Vagina (tissue), 2 donors: ENCODE data around the gene TVP23A.

Source experiments
- POLR2A ChIP-seq, 2 donors: fragments of 450-650 bp; IDR thresholded peaks; one replicate each; pipeline ENCODE4 v1.6.1; 2017; ENCODE audit warnings: antibody characterized with exemption in 2 of 2, mild to moderate bottlenecking in 2 of 2, moderate library complexity in 2 of 2
- POLR2AphosphoS5 ChIP-seq, 2 donors: sonication (generic); formaldehyde crosslinking; IDR thresholded peaks; one replicate each; pipeline ENCODE4 v1.9.0; 2017; ENCODE audit warnings: antibody characterized with exemption in 2 of 2, mild to moderate bottlenecking in 2 of 2, low read depth in 1 of 2; ENCODE audit not compliant: insufficient read depth in 1 of 2
- TF ChIP-seq, protein P1 (sequence below), 3 experiments: fragments of 450-650 bp in 2 of 3; fragments of 200-600 bp in 1 of 3; sonication (generic) in 1 of 3; IDR thresholded peaks; one replicate each; pipeline ENCODE4 v1.5.1; 2017 to 2019; ENCODE audit warnings: antibody characterized with exemption in 3 of 3, mild to moderate bottlenecking in 2 of 3, moderate library complexity in 2 of 3

- TF ChIP-seq POLR2AphosphoS5 (IDR thresholded peaks at IDR 0.05; ENCODE audit: insufficient read depth in 1 of 2, low read depth in 1 of 2) (peak; percentile 91 to 96), POLR2A (IDR thresholded peaks at IDR 0.05) (peak; percentile 57 to 100)
- TF ChIP-seq, protein P1, sequence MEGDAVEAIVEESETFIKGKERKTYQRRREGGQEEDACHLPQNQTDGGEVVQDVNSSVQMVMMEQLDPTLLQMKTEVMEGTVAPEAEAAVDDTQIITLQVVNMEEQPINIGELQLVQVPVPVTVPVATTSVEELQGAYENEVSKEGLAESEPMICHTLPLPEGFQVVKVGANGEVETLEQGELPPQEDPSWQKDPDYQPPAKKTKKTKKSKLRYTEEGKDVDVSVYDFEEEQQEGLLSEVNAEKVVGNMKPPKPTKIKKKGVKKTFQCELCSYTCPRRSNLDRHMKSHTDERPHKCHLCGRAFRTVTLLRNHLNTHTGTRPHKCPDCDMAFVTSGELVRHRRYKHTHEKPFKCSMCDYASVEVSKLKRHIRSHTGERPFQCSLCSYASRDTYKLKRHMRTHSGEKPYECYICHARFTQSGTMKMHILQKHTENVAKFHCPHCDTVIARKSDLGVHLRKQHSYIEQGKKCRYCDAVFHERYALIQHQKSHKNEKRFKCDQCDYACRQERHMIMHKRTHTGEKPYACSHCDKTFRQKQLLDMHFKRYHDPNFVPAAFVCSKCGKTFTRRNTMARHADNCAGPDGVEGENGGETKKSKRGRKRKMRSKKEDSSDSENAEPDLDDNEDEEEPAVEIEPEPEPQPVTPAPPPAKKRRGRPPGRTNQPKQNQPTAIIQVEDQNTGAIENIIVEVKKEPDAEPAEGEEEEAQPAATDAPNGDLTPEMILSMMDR (IDR thresholded peaks at IDR 0.05): peak in 1 of 3 experiments; percentile 22
These were observed 74.8 kb downstream of the TVP23A start, which contains the start of gene NUBP1 for GRCh38 chr16:10743610-10744369.
